ENCODE measurements around the gene TMPRSS12.
"Not testable (repeated sequence)": the region's sequence is repeated elsewhere in the genome, so short reads cannot be mapped to it uniquely, and the experiment has no call there.

Gene TMPRSS12

DNA sequence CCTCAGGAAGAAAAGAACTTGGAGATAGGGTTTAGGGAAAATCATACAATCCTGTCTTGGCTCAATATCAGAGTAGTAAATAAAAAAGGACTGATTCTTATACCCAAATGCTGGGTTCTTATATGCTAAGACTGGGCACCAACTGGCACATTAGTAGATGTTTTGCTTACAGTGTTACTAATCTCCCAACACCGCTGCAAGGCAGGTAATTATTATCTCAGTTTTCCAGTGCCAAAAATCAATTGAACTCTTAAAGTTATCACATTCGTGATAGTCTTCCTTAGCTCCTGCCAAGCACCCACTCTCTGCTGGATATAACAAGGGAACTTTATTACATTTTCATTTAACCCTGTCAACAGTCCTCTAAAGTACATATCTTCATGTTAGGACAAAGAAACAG lies 84.6 kb downstream of the TMPRSS12 start:
- DNase-seq = no peak

DNA sequence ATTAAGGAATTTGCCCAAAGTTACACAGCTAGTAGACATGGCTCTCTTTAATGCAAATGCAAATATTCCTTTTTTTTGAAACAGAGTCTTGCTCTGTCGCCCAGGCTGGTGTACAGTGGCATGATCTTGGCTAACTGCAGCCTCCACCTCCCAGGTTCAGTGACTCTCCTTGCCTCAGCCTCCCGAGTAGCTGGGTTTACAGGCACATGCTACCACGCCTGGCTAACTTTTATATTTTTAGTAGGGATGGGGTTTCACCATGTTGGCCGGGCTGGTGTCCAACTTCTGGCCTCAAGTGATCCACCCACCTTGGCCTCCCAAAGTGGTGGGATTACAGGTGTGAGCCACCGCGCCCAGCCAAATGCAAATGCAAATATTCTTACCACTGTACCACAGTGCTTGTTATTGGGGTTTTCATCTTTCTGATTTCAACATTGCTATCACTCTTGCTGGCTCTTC lies 85.1 kb downstream of the TMPRSS12 start:
- DNase-seq = no peak

DNA sequence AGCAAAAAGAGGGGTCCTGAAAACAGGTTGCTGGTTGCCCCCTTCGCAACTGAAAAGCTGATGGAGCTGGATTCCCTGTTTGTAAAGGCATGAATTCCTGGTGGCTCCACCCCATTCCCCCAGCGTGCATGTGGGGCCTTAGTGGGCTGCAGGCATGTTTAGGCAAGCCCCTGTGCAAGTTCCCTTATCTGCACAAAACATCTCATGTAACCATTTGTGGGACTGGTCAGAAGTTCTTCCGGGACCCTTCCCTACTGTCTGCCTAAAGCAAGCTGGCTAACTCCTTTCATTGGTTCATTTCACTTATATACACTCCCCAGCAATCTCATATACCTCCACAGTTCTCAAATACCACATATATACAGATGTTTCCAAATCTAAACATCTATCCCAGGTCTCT lies 85.7 kb downstream of the TMPRSS12 start:
- DNase-seq = no peak

DNA sequence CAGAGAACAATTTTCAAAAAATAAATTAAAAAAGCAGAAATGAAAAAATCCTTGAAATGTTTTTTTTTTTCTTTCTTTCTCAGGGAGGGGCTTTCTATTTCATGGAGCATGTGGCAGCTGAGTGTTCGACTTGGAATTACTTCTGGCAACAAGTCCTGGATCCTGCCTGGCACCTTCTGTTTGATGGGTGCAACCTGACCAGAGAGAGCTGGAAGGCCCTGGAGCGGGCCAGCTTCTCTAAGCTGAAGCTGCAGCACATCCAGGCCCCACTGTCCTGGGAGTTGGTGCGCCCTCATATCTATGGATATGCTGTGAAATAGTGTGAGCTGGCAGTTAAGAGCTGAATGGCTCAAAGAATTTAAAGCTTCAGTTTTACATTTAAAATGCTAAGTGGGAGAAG lies 87.1 kb downstream of the TMPRSS12 start:
- DNase-seq = no peak

DNA sequence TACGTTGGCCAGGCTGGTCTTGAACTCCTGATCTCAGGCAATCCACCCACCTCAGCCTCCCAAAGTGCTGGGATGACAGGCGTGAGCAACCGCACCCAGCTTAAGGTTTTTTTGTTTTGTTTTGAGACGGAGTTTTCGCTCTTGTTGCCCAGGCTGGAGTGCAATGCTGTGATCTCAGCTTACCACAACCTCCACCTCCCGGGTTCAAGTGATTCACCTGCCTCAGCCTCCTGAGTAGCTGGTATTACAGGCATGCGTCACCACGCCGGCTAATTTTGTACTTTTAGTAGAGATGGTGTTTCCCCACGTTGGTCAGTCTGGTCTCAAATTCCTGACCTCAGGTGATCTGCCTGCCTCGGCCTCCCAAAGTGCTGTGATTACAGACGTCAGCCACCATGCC lies 87.8 kb downstream of the TMPRSS12 start:
- not testable (repeated sequence) for DNase-seq

DNA sequence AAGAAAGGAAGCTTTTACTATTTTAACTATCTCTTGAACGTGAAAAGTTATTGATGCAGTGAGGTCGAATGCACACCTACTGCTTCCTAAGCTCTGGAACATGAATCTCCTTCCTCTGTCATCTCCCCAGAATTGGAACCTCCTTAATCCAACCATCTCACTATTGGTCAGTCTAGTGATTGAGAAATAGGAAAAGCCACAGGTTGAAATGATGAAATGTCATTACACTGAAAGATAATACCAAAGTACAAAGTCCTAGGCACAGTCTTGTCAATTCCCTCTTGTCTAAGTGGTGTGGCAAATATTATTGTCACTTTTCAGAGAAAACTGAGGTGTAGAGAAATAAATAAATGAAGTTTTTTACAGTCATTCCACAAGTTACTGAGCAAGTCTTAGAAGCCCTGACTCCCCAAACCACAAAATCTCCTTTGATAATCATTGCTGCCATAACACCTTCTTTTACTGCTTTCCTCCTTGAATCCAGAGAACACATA lies 90.1 kb downstream of the TMPRSS12 start:
- no peak for DNase-seq

DNA sequence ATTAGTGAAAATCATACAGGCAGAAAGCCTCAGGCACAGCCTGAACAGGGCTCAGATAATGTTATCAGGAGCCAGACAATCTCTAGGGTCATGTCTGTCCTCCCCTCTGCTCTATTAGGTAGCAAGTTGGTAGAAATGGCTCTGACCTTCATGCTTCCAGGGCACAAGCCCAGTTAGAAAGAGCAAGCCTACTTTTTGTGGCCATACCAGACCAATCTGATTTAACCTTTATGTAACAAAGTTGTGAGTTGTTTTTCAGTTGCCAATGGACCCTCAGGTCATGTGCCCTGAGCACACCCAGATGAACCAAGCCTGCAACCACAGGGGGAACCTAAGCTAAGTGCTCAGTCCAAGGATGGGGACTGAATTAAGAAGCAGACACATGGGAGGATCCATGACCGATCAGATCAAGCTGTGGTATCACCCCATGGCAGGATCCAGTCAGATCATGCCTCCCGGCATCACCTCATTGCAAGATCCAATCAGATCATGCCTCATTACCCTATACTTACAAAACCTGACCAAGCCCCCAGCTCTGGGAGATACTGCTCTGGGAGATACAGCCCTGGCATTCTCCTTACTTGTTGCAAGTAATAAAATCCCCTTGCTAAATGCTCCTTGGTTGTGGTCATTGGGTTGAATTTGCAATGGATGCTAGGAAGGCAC lies 90.9 kb downstream of the TMPRSS12 start:
- no peak for DNase-seq

DNA sequence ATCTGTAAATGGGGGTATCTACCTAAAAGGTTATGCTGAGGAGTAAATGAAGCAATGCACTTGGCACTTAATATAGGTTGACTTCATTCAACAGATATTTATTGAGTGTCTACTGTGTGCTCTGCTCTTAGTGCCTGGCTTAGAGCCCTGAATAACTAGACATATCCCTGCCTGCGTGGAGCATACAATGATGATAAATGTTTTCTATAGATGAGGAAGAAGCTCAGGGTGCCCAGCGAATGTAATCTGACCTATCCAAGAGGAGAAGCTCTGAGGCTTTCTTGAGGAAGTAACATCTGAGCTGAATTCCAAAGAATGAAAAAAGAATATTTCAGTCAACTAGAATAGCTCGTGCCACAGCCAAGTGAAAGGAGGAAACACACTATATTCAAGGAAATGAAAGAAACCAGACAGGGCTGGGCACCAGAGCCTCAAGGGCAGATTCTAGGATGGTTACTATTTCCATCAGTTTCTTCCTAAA lies 91.7 kb downstream of the TMPRSS12 start:
- DNase-seq = no peak

DNA sequence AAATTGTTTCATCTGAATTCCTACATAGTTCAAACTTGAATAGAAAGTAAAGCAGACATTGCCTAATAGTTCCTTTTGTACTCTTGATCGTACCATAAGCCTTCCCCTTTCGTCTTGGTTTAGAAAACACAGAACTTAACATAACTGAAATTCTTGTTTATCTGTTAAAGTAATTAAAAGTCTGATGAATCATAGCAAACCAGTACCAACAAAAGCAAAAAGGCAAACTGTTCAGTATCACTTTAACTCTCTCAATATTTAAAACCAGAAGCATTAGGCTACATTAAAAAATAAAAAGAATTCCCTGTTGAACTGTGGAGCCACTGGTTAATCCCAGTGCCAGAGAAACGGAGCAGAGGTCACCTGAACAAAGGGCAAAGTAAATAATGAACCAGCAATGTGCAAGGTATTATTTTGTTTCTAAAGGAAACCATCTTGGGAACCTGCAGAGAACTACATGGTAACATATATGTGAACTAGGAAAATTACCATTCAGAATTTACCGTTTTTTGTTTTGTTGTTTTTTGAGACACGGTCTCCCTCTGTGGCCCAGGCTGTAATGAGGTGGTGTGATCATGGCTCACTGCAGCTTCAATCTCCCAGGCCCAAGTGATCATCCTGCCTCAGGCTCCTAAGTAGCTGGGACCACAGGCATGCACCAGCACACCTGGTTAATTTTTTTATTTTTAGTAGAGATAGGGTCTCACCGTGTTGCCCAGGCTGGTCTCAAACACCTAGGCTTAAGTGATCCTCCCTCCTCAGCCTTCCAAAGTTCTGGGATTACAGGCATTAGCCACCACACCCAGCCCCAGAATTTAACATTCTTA lies 92.5 kb downstream of the TMPRSS12 start:
- no peak for DNase-seq

DNA sequence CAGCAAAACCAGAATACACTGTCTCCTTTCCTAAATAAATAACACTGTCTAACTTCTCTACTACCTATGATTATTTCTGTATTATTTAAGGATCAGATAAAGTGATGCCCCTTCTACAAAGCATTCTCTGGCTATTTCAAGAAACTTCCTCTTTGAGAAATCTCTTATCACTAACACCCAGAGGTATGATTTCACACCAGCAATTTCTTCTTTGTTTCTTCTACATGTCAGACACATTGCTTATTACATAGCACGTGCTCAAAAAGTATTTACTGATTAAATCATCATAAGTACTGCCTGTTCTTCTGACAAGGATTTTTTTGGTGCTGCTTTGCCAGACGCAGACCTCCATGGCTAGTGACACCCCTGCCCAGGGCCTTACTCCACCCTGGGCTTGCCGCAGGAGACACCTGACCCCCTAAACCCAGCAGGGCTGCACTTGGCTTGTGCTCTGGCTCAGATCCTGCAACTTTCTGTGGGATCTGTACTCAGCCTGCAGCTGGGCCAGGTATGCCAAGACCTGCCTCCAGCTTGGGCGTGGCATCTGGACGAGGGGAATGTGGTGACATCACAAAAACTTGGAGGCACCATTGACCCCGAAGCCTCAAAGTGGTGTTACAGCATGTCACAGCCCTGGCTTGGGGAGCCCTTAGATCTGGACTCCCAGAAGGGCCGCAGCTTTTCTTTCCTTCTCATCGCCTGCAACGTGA lies 94.2 kb downstream of the TMPRSS12 start:
- no peak for DNase-seq

Data from NCI-H2171 (cell line).